Osteocyte (in vitro differentiated cells): Measurements from ENCODE around the gene TMEM178B. TPM values are rescaled to one million over a fixed set of nuclear protein-coding genes. Genes with fewer than 3 reads are reported as not detected.

Experiments used
- DNase-seq: peaks from one replicate; pipeline ENCODE4 v3.0.0; 2021; ENCODE audit warnings: mixed read lengths; ENCODE audit not compliant: unreplicated experiment; ENCODE audit errors: extremely low spot score
- H3K27ac Mint-ChIP-seq: one replicate; pipeline ENCODE4 v1.8.0; 2021; ENCODE audit warnings: mild to moderate bottlenecking, mixed read lengths; ENCODE audit not compliant: unreplicated experiment
- H3K27me3 Mint-ChIP-seq: one replicate; pipeline ENCODE4 v1.8.0; 2021; ENCODE audit warnings: mixed read lengths; ENCODE audit not compliant: unreplicated experiment
- H3K36me3 Mint-ChIP-seq: one replicate; pipeline ENCODE4 v1.8.0; 2021; ENCODE audit warnings: mixed read lengths; ENCODE audit not compliant: unreplicated experiment
- H3K4me1 Mint-ChIP-seq: one replicate; pipeline ENCODE4 v1.8.0; 2021; ENCODE audit warnings: mixed read lengths; ENCODE audit not compliant: unreplicated experiment
- H3K4me3 Mint-ChIP-seq: one replicate; pipeline ENCODE4 v1.8.0; 2021; ENCODE audit warnings: mild to moderate bottlenecking, moderate library complexity, mixed read lengths; ENCODE audit not compliant: unreplicated experiment
- H3K9me3 Mint-ChIP-seq: one replicate; pipeline ENCODE4 v1.8.0; 2021; ENCODE audit warnings: mixed read lengths; ENCODE audit not compliant: unreplicated experiment
- total RNA-seq: library from RNA; stranded (reverse); gene quantifications from 2 replicates; pipeline ENCODE4 v1.2.1, GENCODE V29; 2021
- TF ChIP-seq, protein P1 (sequence below): fragments of 200-600 bp; sonication (generic); IDR thresholded peaks from 2 replicates; pipeline ENCODE4 v1.5.0; 2021; ENCODE audit warnings: antibody characterized with exemption, mild to moderate bottlenecking, moderate library complexity

TMEM178B gene
- total RNA-seq, 1 donor from 2014 or later = 0.70 TPM

GRCh38 chr7:141468341-141468740 lies 394.5 kb downstream of the TMEM178B start:
- TF ChIP-seq, protein P1, sequence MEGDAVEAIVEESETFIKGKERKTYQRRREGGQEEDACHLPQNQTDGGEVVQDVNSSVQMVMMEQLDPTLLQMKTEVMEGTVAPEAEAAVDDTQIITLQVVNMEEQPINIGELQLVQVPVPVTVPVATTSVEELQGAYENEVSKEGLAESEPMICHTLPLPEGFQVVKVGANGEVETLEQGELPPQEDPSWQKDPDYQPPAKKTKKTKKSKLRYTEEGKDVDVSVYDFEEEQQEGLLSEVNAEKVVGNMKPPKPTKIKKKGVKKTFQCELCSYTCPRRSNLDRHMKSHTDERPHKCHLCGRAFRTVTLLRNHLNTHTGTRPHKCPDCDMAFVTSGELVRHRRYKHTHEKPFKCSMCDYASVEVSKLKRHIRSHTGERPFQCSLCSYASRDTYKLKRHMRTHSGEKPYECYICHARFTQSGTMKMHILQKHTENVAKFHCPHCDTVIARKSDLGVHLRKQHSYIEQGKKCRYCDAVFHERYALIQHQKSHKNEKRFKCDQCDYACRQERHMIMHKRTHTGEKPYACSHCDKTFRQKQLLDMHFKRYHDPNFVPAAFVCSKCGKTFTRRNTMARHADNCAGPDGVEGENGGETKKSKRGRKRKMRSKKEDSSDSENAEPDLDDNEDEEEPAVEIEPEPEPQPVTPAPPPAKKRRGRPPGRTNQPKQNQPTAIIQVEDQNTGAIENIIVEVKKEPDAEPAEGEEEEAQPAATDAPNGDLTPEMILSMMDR = no peak
- no peaks in the 10 kb centered on the region for H3K27me3 Mint-ChIP-seq
- no peak overlapping the region for H3K27ac Mint-ChIP-seq
- H3K4me3 Mint-ChIP-seq = no peak overlapping the region
- H3K4me1 Mint-ChIP-seq = no peaks in the 10 kb centered on the region
- H3K9me3 Mint-ChIP-seq = no peaks in the 10 kb centered on the region
- no peaks in the 10 kb centered on the region for H3K36me3 Mint-ChIP-seq
- DNase-seq = no peak

DNA sequence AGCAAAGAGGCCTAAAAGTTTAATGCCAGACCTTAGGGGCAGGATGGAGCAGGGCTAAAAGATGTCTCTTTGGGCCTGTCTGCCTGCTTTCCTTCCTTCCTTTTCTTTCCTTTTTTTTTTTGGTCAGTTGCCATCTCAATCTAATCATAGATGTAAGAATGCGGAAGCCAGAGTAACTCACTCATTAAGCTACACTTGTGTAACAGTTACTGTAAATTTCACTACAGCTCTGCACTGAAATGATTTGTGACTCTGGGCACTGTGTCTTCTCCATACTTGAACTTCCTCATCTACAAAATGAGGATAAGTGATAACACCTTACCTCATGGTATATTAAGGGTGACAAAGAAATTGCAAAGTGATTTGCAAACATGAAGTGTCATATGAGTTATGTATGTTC lies 401.8 kb downstream of the TMEM178B start:
- H3K36me3 Mint-ChIP-seq = no peaks in the 10 kb centered on the region
- H3K27me3 Mint-ChIP-seq = no peaks in the 10 kb centered on the region
- DNase-seq = no peak
- H3K27ac Mint-ChIP-seq = no peak overlapping the region
- H3K4me1 Mint-ChIP-seq = no peaks in the 10 kb centered on the region
- no peaks in the 10 kb centered on the region for H3K9me3 Mint-ChIP-seq
- TF ChIP-seq, protein P1 = no peak
- no peak overlapping the region for H3K4me3 Mint-ChIP-seq

DNA sequence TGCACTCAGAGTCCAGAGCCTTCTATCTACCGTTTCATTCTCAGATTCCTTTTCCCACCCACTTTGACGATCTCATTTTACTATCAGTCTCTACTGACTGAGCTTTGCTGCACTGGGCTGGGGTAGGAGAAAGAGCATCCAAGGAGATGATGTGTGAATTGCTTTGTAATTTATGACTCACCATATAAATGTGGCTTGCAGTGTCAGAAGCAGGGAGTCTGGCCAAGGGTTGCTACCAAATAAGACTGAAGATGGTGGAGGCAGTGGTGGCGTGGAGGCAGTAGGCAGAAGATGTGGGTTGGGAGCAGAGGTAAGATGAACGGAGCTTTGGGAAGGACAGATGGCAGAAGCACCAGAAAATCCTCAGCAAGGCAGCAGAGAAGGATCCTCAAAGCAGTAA lies 404.0 kb downstream of the TMEM178B start:
- Mint-ChIP-seq H3K36me3 (no peaks in the 10 kb centered on the region), H3K27me3 (no peaks in the 10 kb centered on the region), H3K9me3 (no peaks in the 10 kb centered on the region), H3K4me3 (no peak overlapping the region), H3K27ac (no peak overlapping the region), H3K4me1 (no peaks in the 10 kb centered on the region)
- TF ChIP-seq, protein P1 = no peak
- no peak for DNase-seq

- Mint-ChIP-seq H3K27me3 (no peaks in the 10 kb centered on the region), H3K36me3 (no peaks in the 10 kb centered on the region), H3K9me3 (no peaks in the 10 kb centered on the region), H3K4me1 (no peaks in the 10 kb centered on the region), H3K27ac (no peak overlapping the region), H3K4me3 (no peak overlapping the region)
- no peak for DNase-seq
- TF ChIP-seq, protein P1 = no peak
Measured at GRCh38 chr7:141478845-141479244, 405.0 kb downstream of the TMEM178B start.

DNA sequence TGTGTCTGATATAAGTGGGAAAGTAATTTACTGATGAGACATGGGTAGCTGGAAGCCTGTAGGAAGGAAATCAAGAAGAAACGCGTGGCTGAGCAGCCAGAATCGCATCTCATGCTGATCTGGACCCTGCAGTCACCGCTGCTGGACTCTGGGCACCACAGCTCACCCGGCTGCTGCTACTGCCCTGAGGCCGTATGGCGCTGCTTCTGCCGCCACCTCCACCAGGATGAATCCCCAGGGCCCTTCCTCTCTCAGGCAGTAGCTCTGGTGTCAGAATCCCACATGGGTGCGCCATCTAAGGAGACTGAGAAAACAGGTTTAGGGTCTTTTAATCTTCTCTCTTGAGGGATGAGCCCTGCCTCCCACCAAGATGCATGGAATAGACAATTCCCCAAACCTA lies 407.1 kb downstream of the TMEM178B start:
- Mint-ChIP-seq H3K36me3 (no peaks in the 10 kb centered on the region), H3K4me3 (no peak overlapping the region), H3K9me3 (no peaks in the 10 kb centered on the region), H3K27me3 (no peaks in the 10 kb centered on the region), H3K27ac (no peak overlapping the region), H3K4me1 (no peaks in the 10 kb centered on the region)
- no peak for DNase-seq
- TF ChIP-seq, protein P1 = no peak
